Thyroid gland (tissue), 4 donors: ENCODE data around the gene SBNO1. TPM values are rescaled to one million over a fixed set of nuclear protein-coding genes. Genes with fewer than 3 reads are reported as not detected.
"Not testable (repeated sequence)": the region's sequence is repeated elsewhere in the genome, so short reads cannot be mapped to it uniquely, and the experiment has no call there.

ENCODE experiments used
- DNase-seq, 2 donors: peaks; one replicate each; pipeline ENCODE4 v3.0.0-alpha.2; 2019
- H3K27ac ChIP-seq, 3 donors: fragments of 200-600 bp; sonication (generic); 1 replicate in 2 of 3; 2 replicates in 1 of 3; pipeline ENCODE4 v1.5.1; 2016 to 2019; ENCODE audit warnings: mild to moderate bottlenecking in 1 of 3, moderate library complexity in 1 of 3
- H3K27me3 ChIP-seq: fragments of 200-600 bp; sonication (generic); one replicate; pipeline ENCODE4 v1.5.1; 2019
- H3K36me3 ChIP-seq, 2 donors: fragments of 200-600 bp; sonication (generic); one replicate each; pipeline ENCODE4 v1.5.1; 2016 to 2019
- H3K4me1 ChIP-seq, 2 donors: fragments of 200-600 bp; sonication (generic); one replicate each; pipeline ENCODE4 v1.5.1; 2017 to 2019
- H3K4me3 ChIP-seq, 3 donors: fragments of 200-600 bp; sonication (generic); replicated peaks in 1 of 3; 1 replicate in 2 of 3; 2 replicates in 1 of 3; pipeline ENCODE4 v1.5.1; 2016; ENCODE audit warnings: mild to moderate bottlenecking in 1 of 3
- H3K9me3 ChIP-seq: fragments of 200-600 bp; sonication (generic); one replicate; pipeline ENCODE4 v1.5.1; 2017
- CTCF ChIP-seq, 6 experiments: fragments of 200-600 bp in 3 of 6; fragments of 450-650 bp in 3 of 6; sonication (generic) in 3 of 6; IDR thresholded peaks; one replicate each; pipeline ENCODE4 v1.5.1; 2016 to 2019; ENCODE audit warnings: antibody characterized with exemption in 6 of 6, mild to moderate bottlenecking in 2 of 6, inconsistent platforms in 1 of 6, moderate library complexity in 1 of 6
- POLR2A ChIP-seq, 2 donors: fragments of 450-650 bp; IDR thresholded peaks; one replicate each; pipeline ENCODE4 v1.6.1; 2017; ENCODE audit warnings: antibody characterized with exemption in 2 of 2, mild to moderate bottlenecking in 2 of 2, moderate library complexity in 1 of 2
- WGBS, 2 donors: methylation state at CpG; one replicate each; pipeline ENCODE4 v1.1.5; 2017; 5-methylcytosine and 5-hydroxymethylcytosine counted together
- intact Hi-C: fragments of 100-400 bp; cut with DNase I; formaldehyde crosslinking; loops from one replicate; pipeline ENCODE4 v1.15.1; 2023
- total RNA-seq, 4 donors: library from RNA; depleted of rRNA; stranded (reverse); fragments of >200 nt; gene quantifications; one replicate each; pipeline ENCODE4 v1.2.3, GENCODE V29; 2016

SBNO1 gene
- total RNA-seq, 4 donors from 2014 or later, result 32.4 to 50.3 (median 42.9) TPM

GRCh38 chr12:123379391-123379790, 14.7 kb upstream of the SBNO1 start:
- no peak overlapping the region for H3K27ac ChIP-seq
- H3K27me3 ChIP-seq, result no peaks in the 10 kb centered on the region
- WGBS, 2 donors, result 82 to 85% methylated on average over 5 of the region's 5 CpGs
- no peak overlapping the region for H3K4me3 ChIP-seq
- intact Hi-C loops, result no loop called here
- TF ChIP-seq CTCF (IDR thresholded peaks at IDR 0.05) (no peak), POLR2A (IDR thresholded peaks at IDR 0.05) (no peak)
- no peaks in the 10 kb centered on the region for H3K9me3 ChIP-seq
- no peak for DNase-seq
- H3K36me3 ChIP-seq, result no peaks in the 10 kb centered on the region
- peaks cover 2 to 4% of the 10 kb centered on the region in 2 donors for H3K4me1 ChIP-seq

GRCh38 chr12:123372415-123372814, 7.8 kb upstream of the SBNO1 start:
- H3K4me3 ChIP-seq, H3K27me3 ChIP-seq, DNase-seq, H3K9me3 ChIP-seq, H3K36me3 ChIP-seq, intact Hi-C loops: not testable (repeated sequence)
- Histone ChIP-seq H3K4me1 (peaks cover 0 to 18% of the 10 kb centered on the region in 2 donors), H3K27ac (peak overlapping the region; percentile 3 to 68 (median 65))
- 36 to 49% methylated on average over 5 of the region's 5 CpGs for WGBS, 2 donors

DNA sequence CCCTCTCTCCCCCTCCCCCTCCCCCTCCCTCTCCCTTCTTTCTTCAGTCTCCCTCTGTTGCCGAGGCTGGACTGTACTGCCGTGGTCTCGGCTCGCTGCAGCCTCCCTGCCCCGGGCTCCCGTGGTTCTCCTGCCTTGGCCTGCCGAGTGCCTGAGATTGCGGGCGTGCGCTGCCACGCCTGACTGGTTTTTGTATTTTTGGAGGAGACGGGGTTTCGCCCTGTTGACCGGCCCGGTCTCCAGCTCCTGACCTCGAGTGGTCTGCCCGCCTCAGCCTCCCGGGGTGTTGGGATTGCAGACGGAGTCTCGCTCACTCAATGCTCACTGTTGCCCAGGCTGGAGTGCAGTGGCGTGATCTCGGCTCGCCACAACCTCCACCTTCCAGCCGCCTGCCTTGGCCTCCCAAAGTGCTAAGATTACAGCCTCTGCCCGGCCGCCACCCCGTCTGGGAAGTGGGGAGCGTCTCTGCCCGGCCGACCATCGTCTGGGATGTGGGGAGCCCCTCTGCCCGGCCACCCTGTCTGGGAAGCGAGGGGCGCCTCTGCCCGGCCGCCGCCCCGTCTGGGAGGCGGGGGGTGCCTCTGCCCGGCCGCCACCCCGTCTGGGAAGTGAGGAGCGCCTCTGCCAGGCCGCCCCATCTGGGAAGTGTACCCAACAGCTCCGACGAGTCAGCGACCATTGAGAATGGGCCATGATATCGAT, 7.2 kb upstream of the SBNO1 start:
- H3K27me3 ChIP-seq, H3K4me3 ChIP-seq, intact Hi-C loops, H3K36me3 ChIP-seq, H3K9me3 ChIP-seq: not testable (repeated sequence)
- WGBS, 2 donors, result 72 to 76% methylated on average over 20 to 32 of the region's 48 CpGs
- DNase-seq, result peak; percentile 85 to 87
- peak overlapping the region in 1 of 3 donors; percentile 68 for H3K27ac ChIP-seq
- peaks cover 0 to 18% of the 10 kb centered on the region in 2 donors for H3K4me1 ChIP-seq

DNA sequence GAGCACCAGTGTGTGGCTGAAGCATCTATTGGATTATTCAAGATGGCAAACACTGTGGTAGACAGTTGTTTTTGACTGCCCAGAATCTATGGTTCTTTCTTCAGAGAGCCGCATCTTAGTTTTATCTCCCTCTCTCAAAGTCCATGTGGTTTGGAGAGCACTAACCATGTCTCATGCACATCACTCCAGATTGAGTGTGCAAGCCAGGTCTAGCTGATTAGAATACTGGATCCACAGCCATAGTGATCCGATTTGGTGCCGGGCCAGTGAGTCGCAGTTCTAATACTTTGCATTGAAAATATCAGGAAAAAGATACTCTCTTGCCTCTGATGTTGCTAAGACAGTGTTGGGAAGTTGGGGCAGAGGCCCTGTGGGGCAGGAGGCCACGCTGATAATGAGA, 4.6 kb upstream of the SBNO1 start:
- intact Hi-C loops, result no loop called here
- Histone ChIP-seq H3K4me3 (no peak overlapping the region), H3K4me1 (peaks cover 7 to 25% of the 10 kb centered on the region in 2 donors), H3K27ac (no peak overlapping the region), H3K27me3 (no peaks in the 10 kb centered on the region), H3K36me3 (no peaks in the 10 kb centered on the region), H3K9me3 (no peaks in the 10 kb centered on the region)
- no peak for DNase-seq
- TF ChIP-seq POLR2A (IDR thresholded peaks at IDR 0.05), result no peak
- TF ChIP-seq CTCF (IDR thresholded peaks at IDR 0.05), result no peak
- 92 to 98% methylated on average over 5 of the region's 5 CpGs for WGBS, 2 donors

GRCh38 chr12:123368431-123368830, 3.8 kb upstream of the SBNO1 start:
- H3K27me3 ChIP-seq, H3K4me3 ChIP-seq, H3K27ac ChIP-seq, H3K9me3 ChIP-seq, H3K36me3 ChIP-seq, DNase-seq, intact Hi-C loops: not testable (repeated sequence)
- WGBS, 2 donors, result 96 to 97% methylated on average over 7 of the region's 7 CpGs
- peaks cover 7 to 20% of the 10 kb centered on the region in 2 donors for H3K4me1 ChIP-seq

DNA sequence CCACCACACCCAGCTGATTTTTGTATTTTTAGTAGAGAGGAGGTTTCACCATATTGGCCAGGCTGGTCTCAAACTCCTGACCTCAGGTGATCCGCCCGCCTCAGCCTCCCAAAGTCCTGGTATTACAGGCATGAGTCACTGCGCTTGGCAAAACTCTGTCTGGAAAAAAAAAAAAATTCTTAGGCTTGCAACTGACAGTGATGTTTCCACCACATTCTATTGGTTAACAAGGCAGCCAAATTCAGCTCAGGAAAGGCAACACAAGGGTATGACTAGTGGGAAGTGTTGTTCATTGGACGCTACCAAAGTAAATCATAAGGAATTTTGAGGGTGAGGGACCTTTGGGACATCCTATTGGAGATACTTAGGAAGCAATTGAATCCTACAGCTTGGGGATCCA, 2.9 kb upstream of the SBNO1 start:
- no peak for DNase-seq
- H3K4me3 ChIP-seq, result no peak overlapping the region
- H3K9me3 ChIP-seq, result no peaks in the 10 kb centered on the region
- peaks cover 15 to 20% of the 10 kb centered on the region in 2 donors for H3K4me1 ChIP-seq
- intact Hi-C loops, result no loop called here
- peak overlapping the region in 1 of 3 donors; percentile 38 for H3K27ac ChIP-seq
- TF ChIP-seq CTCF (IDR thresholded peaks at IDR 0.05), result no peak
- TF ChIP-seq POLR2A (IDR thresholded peaks at IDR 0.05), result no peak
- H3K27me3 ChIP-seq, result no peaks in the 10 kb centered on the region
- 94 to 99% methylated on average over 4 of the region's 4 CpGs for WGBS, 2 donors
- H3K36me3 ChIP-seq, result no peaks in the 10 kb centered on the region
